Skeletal muscle satellite cell (primary cell): ENCODE data around the gene ARPC5.
"Not testable (repeated sequence)": the region's sequence is repeated elsewhere in the genome, so short reads cannot be mapped to it uniquely, and the experiment has no call there.

Source experiments
- H3K27me3 ChIP-seq: 2 replicates; pipeline ENCODE4 v1.7.0; 2013; ENCODE audit warnings: low read length; ENCODE audit not compliant: control insufficient read depth, insufficient read depth
- H3K36me3 ChIP-seq: 2 replicates; pipeline ENCODE4 v1.7.0; 2013; ENCODE audit warnings: mild to moderate bottlenecking, control low read depth, low read length; ENCODE audit not compliant: insufficient read depth
- H3K4me1 ChIP-seq: 2 replicates; pipeline ENCODE4 v1.7.0; 2013; ENCODE audit warnings: low read length; ENCODE audit not compliant: control insufficient read depth, insufficient read depth
- H3K4me2 ChIP-seq: 2 replicates; pipeline ENCODE4 v1.7.0; 2013; ENCODE audit warnings: mild to moderate bottlenecking, low read length
- H3K4me3 ChIP-seq: 2 replicates; pipeline ENCODE4 v1.7.0; 2013; ENCODE audit warnings: low read length
- H3K9ac ChIP-seq: 2 replicates; pipeline ENCODE4 v1.7.0; 2013; ENCODE audit warnings: mild to moderate bottlenecking, low read depth, low read length, moderate library complexity
- H3K9me3 ChIP-seq: replicated peaks from 2 replicates; pipeline ENCODE4 v1.7.0; 2013; ENCODE audit warnings: mild to moderate bottlenecking, control low read depth, low read length

Gene ARPC5

GRCh38 chr1:183626236-183626635 is 9.3 kb downstream of the ARPC5 start:
- not testable (repeated sequence) for H3K4me2 ChIP-seq, H3K27me3 ChIP-seq, H3K9ac ChIP-seq, H3K4me3 ChIP-seq, H3K9me3 ChIP-seq
- peaks cover 66% of the 10 kb centered on the region for H3K36me3 ChIP-seq
- peaks cover 17% of the 10 kb centered on the region for H3K4me1 ChIP-seq

- no peaks in the 10 kb centered on the region for H3K9me3 ChIP-seq
- no peak overlapping the region for H3K9ac ChIP-seq
- H3K27me3 ChIP-seq, result no peaks in the 10 kb centered on the region
- H3K4me2 ChIP-seq, result no peak overlapping the region
- peaks cover 2% of the 10 kb centered on the region for H3K4me1 ChIP-seq
- H3K4me3 ChIP-seq, result no peak overlapping the region
- peaks cover 38% of the 10 kb centered on the region for H3K36me3 ChIP-seq
Measured at GRCh38 chr1:183622884-183623785, 12.4 kb downstream of the ARPC5 start.

- H3K4me2 ChIP-seq, result no peak overlapping the region
- no peak overlapping the region for H3K9ac ChIP-seq
- H3K27me3 ChIP-seq, result no peaks in the 10 kb centered on the region
- H3K9me3 ChIP-seq, result no peaks in the 10 kb centered on the region
- H3K4me1 ChIP-seq, result no peaks in the 10 kb centered on the region
- no peak overlapping the region for H3K4me3 ChIP-seq
- peaks cover 29% of the 10 kb centered on the region for H3K36me3 ChIP-seq
Measured at GRCh38 chr1:183622013-183622412, 13.6 kb downstream of the ARPC5 start.

- Histone ChIP-seq H3K4me2 (no peak overlapping the region), H3K4me3 (no peak overlapping the region), H3K9me3 (no peaks in the 10 kb centered on the region), H3K9ac (no peak overlapping the region), H3K36me3 (peaks cover 13% of the 10 kb centered on the region), H3K27me3 (no peaks in the 10 kb centered on the region), H3K4me1 (no peaks in the 10 kb centered on the region)
Measured at GRCh38 chr1:183620311-183620710, 15.3 kb downstream of the ARPC5 start.

GRCh38 chr1:183619781-183620180 is 15.8 kb downstream of the ARPC5 start:
- Histone ChIP-seq H3K4me3 (no peak overlapping the region), H3K27me3 (no peaks in the 10 kb centered on the region), H3K4me1 (no peaks in the 10 kb centered on the region), H3K4me2 (no peak overlapping the region), H3K36me3 (peaks cover 8% of the 10 kb centered on the region), H3K9ac (no peak overlapping the region), H3K9me3 (no peaks in the 10 kb centered on the region)

- H3K27me3 ChIP-seq, H3K9ac ChIP-seq, H3K4me2 ChIP-seq, H3K4me3 ChIP-seq, H3K9me3 ChIP-seq, H3K36me3 ChIP-seq, H3K4me1 ChIP-seq: not testable (repeated sequence)
Measured at GRCh38 chr1:183618202-183618601, 17.4 kb downstream of the ARPC5 start.

GRCh38 chr1:183612975-183613374 is 22.6 kb downstream of the ARPC5 start:
- peaks cover 22% of the 10 kb centered on the region for H3K4me1 ChIP-seq
- H3K9me3 ChIP-seq, H3K27me3 ChIP-seq, H3K36me3 ChIP-seq, H3K9ac ChIP-seq, H3K4me3 ChIP-seq, H3K4me2 ChIP-seq: not testable (repeated sequence)

- Histone ChIP-seq H3K4me1 (peaks cover 25% of the 10 kb centered on the region), H3K9ac (no peak overlapping the region), H3K36me3 (no peaks in the 10 kb centered on the region), H3K4me3 (no peak overlapping the region), H3K9me3 (no peaks in the 10 kb centered on the region), H3K4me2 (no peak overlapping the region), H3K27me3 (no peaks in the 10 kb centered on the region)
Measured at GRCh38 chr1:183612407-183612806, 23.2 kb downstream of the ARPC5 start.

GRCh38 chr1:183611021-183611420 is 24.6 kb downstream of the ARPC5 start:
- no peak overlapping the region for H3K9ac ChIP-seq
- H3K36me3 ChIP-seq, result no peaks in the 10 kb centered on the region
- H3K4me2 ChIP-seq, result no peak overlapping the region
- no peaks in the 10 kb centered on the region for H3K27me3 ChIP-seq
- H3K4me3 ChIP-seq, result no peak overlapping the region
- no peaks in the 10 kb centered on the region for H3K9me3 ChIP-seq
- H3K4me1 ChIP-seq, result peaks cover 25% of the 10 kb centered on the region

- no peaks in the 10 kb centered on the region for H3K27me3 ChIP-seq
- H3K9ac ChIP-seq, result peak overlapping the region; percentile 45
- peak overlapping the region; percentile 46 for H3K4me2 ChIP-seq
- H3K36me3 ChIP-seq, result no peaks in the 10 kb centered on the region
- H3K4me1 ChIP-seq, result peaks cover 25% of the 10 kb centered on the region
- no peaks in the 10 kb centered on the region for H3K9me3 ChIP-seq
- no peak overlapping the region for H3K4me3 ChIP-seq
Measured at GRCh38 chr1:183609759-183610452, 25.7 kb downstream of the ARPC5 start.

GRCh38 chr1:183609313-183609712 is 26.3 kb downstream of the ARPC5 start:
- H3K36me3 ChIP-seq, result no peaks in the 10 kb centered on the region
- peak overlapping the region; percentile 45 for H3K9ac ChIP-seq
- no peaks in the 10 kb centered on the region for H3K27me3 ChIP-seq
- H3K4me1 ChIP-seq, result peaks cover 27% of the 10 kb centered on the region
- no peak overlapping the region for H3K4me3 ChIP-seq
- H3K9me3 ChIP-seq, result no peaks in the 10 kb centered on the region
- peak overlapping the region; percentile 46 for H3K4me2 ChIP-seq
